KOPT-K1 (cell line): ENCODE measurements around the gene CROCC2.

Experiments
- H3K27ac ChIP-seq: fragments of 200-600 bp; sonication (generic); 2 replicates; pipeline ENCODE4 v1.5.1; 2016; ENCODE audit warnings: antibody characterized with exemption, mild to moderate bottlenecking, low read depth, low read length; ENCODE audit not compliant: poor library complexity, severe bottlenecking
- H3K36me3 ChIP-seq: fragments of 200-600 bp; sonication (generic); 2 replicates; pipeline ENCODE4 v1.5.1; 2017; ENCODE audit warnings: antibody characterized with exemption, mild to moderate bottlenecking, low read length, moderate library complexity; ENCODE audit not compliant: insufficient read depth
- H3K9me3 ChIP-seq: fragments of 200-600 bp; sonication (generic); 2 replicates; pipeline ENCODE4 v1.5.1; 2017; ENCODE audit warnings: antibody characterized with exemption, low read length, mild to moderate bottlenecking; ENCODE audit not compliant: insufficient read depth, poor library complexity, severe bottlenecking

The CROCC2 gene

GRCh38 chr2:240928476-240929363 lies 22.6 kb downstream of the CROCC2 start:
- no peaks in the 10 kb centered on the region for H3K36me3 ChIP-seq
- no peaks in the 10 kb centered on the region for H3K9me3 ChIP-seq
- no peak overlapping the region for H3K27ac ChIP-seq

DNA sequence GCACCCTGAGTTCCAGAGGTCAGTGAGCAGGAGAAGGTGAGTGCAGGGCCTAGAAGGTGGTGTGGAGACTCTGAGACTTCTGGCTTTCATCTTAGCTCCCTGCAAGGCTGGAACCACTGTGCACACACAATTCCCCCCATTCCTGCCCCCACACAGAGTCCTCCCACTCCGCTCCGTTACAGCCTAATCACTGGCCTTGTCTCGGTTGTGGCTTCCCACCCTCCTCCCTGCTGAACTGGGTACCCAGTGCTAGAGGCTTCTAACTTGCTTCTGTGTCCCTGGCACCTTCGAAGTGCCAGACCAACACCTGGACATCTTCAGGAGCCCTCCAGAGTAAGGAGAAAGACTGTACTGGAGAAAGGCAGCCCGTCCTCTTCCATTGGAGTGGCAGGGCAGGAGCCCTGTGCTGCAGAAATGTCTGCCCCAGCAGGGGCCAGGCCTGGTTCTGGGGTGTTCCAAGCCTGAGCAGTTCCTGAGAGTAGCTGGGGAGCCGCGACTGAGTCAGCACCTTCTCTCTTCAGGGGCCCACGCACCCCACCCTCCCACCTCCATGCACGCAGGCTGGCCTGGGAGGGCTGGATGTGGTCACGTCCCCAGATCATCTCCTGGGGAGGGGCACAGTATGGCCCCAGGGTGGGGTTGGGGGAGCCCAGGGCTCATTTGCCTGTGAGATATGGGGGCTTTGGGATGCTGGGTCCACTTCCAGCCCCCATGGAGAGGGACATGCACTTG lies 23.4 kb downstream of the CROCC2 start:
- no peaks in the 10 kb centered on the region for H3K9me3 ChIP-seq
- no peak overlapping the region for H3K27ac ChIP-seq
- no peaks in the 10 kb centered on the region for H3K36me3 ChIP-seq

DNA sequence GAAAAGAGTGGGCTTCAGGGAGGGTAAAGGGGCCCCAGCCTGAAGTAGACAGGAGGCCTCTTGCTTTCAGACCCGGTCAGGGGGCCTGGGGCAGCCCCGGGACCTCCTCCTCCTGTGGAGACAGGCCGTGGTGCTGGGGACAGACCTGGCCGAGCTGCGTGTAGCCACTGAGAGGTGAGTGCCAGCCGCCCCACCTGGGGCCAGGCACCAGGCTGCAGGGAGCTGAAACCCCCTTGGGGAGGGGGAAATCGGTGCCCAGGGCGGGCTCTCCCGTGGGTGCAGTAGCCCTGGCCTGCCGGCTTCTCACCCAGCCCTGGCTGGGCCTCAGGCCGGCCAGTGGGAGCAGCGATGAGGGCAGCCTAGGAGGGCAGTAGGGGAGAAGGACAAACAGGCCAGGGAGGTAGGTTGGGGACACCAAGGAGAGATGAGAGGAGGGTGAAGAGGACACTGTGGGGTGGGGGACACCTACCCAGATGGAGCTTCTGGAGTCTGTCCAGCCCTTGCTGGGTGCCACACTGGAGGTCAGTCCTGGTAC lies 24.0 kb downstream of the CROCC2 start:
- Histone ChIP-seq H3K27ac (no peak overlapping the region), H3K36me3 (no peaks in the 10 kb centered on the region), H3K9me3 (no peaks in the 10 kb centered on the region)

- no peak overlapping the region for H3K27ac ChIP-seq
- H3K9me3 ChIP-seq, result no peaks in the 10 kb centered on the region
- no peaks in the 10 kb centered on the region for H3K36me3 ChIP-seq
Observed at GRCh38 chr2:240930631-240931318, 24.6 kb downstream of the CROCC2 start.

GRCh38 chr2:240931319-240931949 lies 25.3 kb downstream of the CROCC2 start:
- Histone ChIP-seq H3K27ac (no peak overlapping the region), H3K9me3 (no peaks in the 10 kb centered on the region), H3K36me3 (no peaks in the 10 kb centered on the region)

DNA sequence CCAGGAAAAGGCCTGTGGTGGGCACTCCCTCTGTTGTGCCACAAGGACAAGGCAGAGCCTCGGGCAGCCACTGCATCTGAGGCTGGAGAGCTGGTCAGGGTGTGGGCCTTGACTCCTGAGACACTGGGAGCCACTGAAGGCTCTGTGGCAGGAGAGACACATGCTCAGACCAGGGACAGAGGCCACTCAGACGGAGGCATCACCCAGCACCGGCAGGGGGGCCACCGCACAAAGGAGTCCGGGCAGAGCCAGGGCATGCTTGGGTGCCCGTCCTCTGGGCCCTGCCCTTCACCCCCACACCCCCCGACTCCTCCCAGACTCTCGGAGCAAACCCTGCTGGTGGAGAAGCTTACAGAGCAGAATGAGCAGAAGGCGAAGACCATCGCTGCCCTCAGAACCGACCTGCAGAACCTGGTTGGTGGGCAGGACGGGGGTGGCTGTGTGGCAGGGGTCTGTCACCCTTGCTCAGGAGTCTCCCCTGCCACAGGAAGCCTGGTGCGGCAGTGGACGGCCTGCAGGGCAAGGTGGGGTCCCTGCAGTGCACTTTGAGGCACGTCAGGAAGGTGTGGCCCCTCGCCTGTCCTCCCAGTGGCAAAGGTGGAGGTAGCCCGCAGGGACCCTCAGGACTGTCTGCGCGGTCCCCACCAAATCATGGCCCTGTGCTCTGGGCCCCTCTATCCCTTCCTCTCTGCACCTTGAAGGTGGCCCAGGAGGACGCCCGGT lies 26.0 kb downstream of the CROCC2 start:
- Histone ChIP-seq H3K27ac (no peak overlapping the region), H3K9me3 (no peaks in the 10 kb centered on the region), H3K36me3 (no peaks in the 10 kb centered on the region)

- H3K9me3 ChIP-seq, result no peaks in the 10 kb centered on the region
- no peak overlapping the region for H3K27ac ChIP-seq
- H3K36me3 ChIP-seq, result no peaks in the 10 kb centered on the region
Observed at GRCh38 chr2:240932724-240933047, 26.6 kb downstream of the CROCC2 start.

DNA sequence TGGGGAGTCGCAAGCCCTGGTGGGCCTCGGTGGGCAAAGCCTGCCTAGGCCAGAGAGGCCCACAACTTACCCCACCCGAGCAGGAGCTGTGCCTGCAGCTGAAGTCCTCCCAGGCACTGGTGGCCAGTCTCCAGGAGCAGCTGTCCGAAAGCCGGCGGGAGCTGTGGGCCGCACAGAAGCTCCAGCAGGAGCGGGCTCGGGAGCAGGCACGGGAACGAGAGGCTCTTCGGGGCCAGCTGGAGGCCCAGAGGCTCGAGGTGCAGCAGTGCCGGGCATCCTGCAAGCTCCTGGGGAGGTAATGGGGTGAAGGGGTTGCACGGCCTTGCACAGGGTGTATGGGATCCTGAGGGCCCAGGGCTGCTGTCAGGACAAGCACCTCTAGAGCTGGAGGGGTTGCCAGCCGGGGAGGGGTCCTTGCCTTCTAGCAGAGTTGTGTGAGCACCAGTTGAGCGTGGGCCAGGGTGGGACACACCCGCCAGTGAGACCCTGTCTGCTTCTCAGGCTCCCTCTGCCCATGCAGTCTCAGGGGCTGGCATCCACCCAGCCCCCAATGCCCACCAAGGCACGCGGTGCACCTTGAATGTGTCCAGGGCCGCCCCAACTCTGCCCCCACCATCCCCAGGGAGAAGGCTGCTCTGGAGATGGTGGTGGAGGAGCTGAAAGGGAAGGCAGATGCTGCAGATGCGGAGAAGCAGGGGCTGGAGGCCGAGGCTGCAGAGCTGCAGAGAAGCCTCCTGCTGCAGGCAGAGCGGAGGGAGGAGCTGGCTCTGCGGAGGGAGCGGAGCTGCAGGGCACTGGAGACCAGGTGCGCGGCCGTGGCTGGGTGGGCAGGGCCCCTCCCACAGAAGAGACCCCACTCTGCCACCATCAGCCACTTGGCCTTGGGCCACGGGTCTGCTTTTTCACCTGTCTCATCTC lies 27.2 kb downstream of the CROCC2 start:
- Histone ChIP-seq H3K9me3 (no peaks in the 10 kb centered on the region), H3K36me3 (no peaks in the 10 kb centered on the region), H3K27ac (no peak overlapping the region)

GRCh38 chr2:240933966-240934700 lies 28.0 kb downstream of the CROCC2 start:
- Histone ChIP-seq H3K9me3 (no peaks in the 10 kb centered on the region), H3K27ac (no peak overlapping the region), H3K36me3 (no peaks in the 10 kb centered on the region)

DNA sequence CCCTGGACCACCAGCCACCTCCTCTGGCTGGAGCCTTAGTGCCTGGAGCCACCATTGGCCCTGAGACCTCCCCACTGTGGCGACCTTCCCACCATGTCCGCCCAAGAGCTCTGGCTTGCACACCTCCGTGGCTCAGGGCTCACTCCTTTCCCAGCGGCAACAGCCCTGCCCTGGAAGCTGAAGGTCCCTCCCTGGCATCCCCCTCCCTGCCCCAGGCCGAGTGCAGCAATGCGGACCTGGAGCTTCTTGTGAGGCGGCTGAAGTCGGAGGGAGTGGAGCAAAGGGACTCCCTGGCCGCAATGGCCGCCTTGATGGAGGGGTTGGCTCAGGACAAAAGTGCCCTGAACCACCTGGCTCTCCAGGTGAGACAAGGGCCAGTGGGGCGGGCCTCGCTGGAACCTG lies 28.6 kb downstream of the CROCC2 start:
- Histone ChIP-seq H3K36me3 (no peaks in the 10 kb centered on the region), H3K27ac (no peak overlapping the region), H3K9me3 (no peaks in the 10 kb centered on the region)

DNA sequence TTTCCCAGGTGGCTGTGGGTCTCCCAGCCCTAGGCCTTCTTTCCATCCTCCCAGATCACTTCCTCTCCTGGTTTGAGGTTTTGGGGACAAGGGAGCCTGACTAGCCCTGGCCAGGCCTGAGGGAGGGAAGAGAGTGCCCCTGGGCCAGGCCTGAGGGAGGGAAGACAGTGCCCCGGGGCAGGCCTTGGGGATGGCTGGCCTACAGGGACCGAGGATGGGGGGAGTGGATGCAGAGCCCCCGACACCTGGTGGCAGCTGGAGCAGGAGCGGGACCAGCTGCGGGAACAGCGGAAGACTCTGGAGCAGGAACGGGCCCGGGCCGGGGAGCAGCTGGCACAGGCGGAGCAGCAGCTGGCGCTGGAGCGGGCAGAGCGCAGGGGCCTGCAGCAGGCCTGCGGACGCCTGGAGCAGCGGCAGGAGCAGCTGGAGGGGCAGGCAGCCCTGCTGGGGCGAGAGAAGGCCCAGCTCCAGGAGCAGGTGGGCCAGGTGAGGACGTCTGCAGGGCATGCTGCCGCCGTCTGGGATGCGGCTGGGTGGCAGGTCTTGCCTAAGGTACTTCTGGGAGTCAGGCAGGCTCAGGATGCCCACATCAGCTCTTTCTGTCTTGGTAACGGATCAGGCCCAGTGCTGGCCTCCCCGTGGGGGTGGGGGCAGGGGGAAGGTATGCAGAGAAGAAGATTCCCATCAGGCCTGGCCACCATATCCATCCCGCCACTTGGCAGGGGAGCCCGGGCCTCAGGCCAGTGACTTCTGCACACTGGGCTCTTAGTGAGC lies 29.2 kb downstream of the CROCC2 start:
- Histone ChIP-seq H3K9me3 (no peaks in the 10 kb centered on the region), H3K36me3 (no peaks in the 10 kb centered on the region), H3K27ac (no peak overlapping the region)

DNA sequence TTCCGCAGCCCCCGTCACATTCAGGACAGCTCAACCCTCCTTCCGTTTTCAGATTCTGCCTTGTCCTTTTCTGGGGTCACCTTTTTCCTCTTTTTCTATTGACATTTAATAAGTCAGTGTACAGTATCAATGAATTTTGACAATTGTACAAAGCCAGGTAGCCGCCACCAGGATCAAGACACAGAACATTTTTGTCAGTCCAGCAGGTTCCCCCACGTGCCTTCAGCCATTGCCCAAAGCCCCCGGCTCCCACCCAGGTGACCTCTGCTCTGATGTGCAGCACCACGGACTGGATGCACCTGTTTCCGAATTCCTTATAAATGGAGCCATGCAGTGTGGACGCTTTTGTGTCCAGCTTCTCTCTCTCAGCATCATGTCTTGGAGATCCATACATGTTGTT lies 30.0 kb downstream of the CROCC2 start:
- Histone ChIP-seq H3K36me3 (no peaks in the 10 kb centered on the region), H3K9me3 (no peaks in the 10 kb centered on the region), H3K27ac (no peak overlapping the region)
